IMR-90 (cell line): ENCODE results near the gene IL2RA. TPM values are rescaled to one million over a fixed set of nuclear protein-coding genes. Genes with fewer than 3 reads are reported as not detected.
"Not testable (repeated sequence)": the region's sequence is repeated elsewhere in the genome, so short reads cannot be mapped to it uniquely, and the experiment has no call there.

Experiments
- ATAC-seq: fragments of 200-7000 bp; cut with Tn5 transposase; 2 replicates; pipeline ENCODE4 v1.9.1; 2020; ENCODE audit warnings: low read depth, mild to moderate bottlenecking, moderate library complexity
- BruUV-seq: library from RNA; stranded (reverse); fragments of 400-500 nt; replicated peaks from 2 replicates; lab custom pipeline; 2021; lab: Mats Ljungman, UMichigan
- CTCF ChIA-PET: fragments of 300-600 bp; formaldehyde crosslinking; extraction: SDS; loops from one replicate; lab custom pipeline; 2021; ENCODE audit warnings: antibody characterized with exemption; lab: Yijun Ruan, JAX
- POLR2A ChIA-PET: fragments of 300-600 bp; sonication (Branson Sonifier 250); formaldehyde crosslinking; loops from one replicate; lab custom pipeline; 2022; ENCODE audit warnings: antibody characterized with exemption; ENCODE audit not compliant: unreplicated experiment; lab: Charles Lee
- DNase-seq: peaks from one replicate; pipeline ENCODE4 v3.0.0; 2013
- H2AFZ ChIP-seq: replicated peaks from 2 replicates; pipeline ENCODE3; 2013; ENCODE audit warnings: low read length, mild to moderate bottlenecking; ENCODE audit not compliant: poor library complexity
- H2AK5ac ChIP-seq: 2 replicates; pipeline ENCODE4 v1.6.1; 2013; ENCODE audit warnings: low read depth, low read length, inconsistent platforms
- H2AK9ac ChIP-seq: replicated peaks from 2 replicates; pipeline ENCODE3; 2013; ENCODE audit warnings: mild to moderate bottlenecking, low read depth, low read length, moderate library complexity; ENCODE audit not compliant: poor library complexity
- H2BK120ac ChIP-seq: 2 replicates; pipeline ENCODE4 v1.6.1; 2013; ENCODE audit warnings: low read depth, low read length, inconsistent platforms
- H2BK15ac ChIP-seq: 3 replicates; pipeline ENCODE4 v1.6.1; 2013; ENCODE audit warnings: low read depth, low read length, inconsistent platforms
- H2BK20ac ChIP-seq: 2 replicates; pipeline ENCODE4 v1.6.1; 2013; ENCODE audit warnings: low read depth, mild to moderate bottlenecking, inconsistent platforms, low read length, moderate library complexity
- H2BK5ac ChIP-seq: 2 replicates; pipeline ENCODE4 v1.6.1; 2013; ENCODE audit warnings: mild to moderate bottlenecking, low read depth, low read length, inconsistent platforms; ENCODE audit not compliant: poor library complexity, severe bottlenecking
- H3K14ac ChIP-seq: replicated peaks from 2 replicates; pipeline ENCODE4 v1.6.1; 2013; ENCODE audit warnings: low read depth, low read length, inconsistent platforms
- H3K18ac ChIP-seq: 2 replicates; pipeline ENCODE4 v1.6.1; 2013; ENCODE audit warnings: low read depth, low read length, control low read depth
- H3K23ac ChIP-seq: 2 replicates; pipeline ENCODE4 v1.6.1; 2013; ENCODE audit warnings: low read depth, low read length, inconsistent platforms
- H3K27ac ChIP-seq: 2 replicates; pipeline ENCODE4 v1.5.1; 2013; ENCODE audit warnings: mild to moderate bottlenecking, control low read depth, low read length; ENCODE audit not compliant: insufficient read depth
- H3K27me3 ChIP-seq: 2 replicates; pipeline ENCODE4 v1.6.1; 2013; ENCODE audit warnings: low read length; ENCODE audit not compliant: control insufficient read depth, insufficient read depth
- H3K36me3 ChIP-seq: 2 replicates; pipeline ENCODE4 v1.6.1; 2013; ENCODE audit warnings: low read length, mixed read lengths; ENCODE audit not compliant: control insufficient read depth, insufficient read depth
- H3K4ac ChIP-seq: 2 replicates; pipeline ENCODE4 v1.6.1; 2013; ENCODE audit warnings: low read depth, low read length, inconsistent platforms
- H3K4me1 ChIP-seq: 2 replicates; pipeline ENCODE4 v1.6.1; 2013; ENCODE audit warnings: low read length, mixed read lengths; ENCODE audit not compliant: control insufficient read depth, insufficient read depth
- H3K4me2 ChIP-seq: 2 replicates; pipeline ENCODE4 v1.6.1; 2013; ENCODE audit warnings: low read depth, mild to moderate bottlenecking, control low read depth, low read length, moderate library complexity
- H3K4me3 ChIP-seq: 2 replicates; pipeline ENCODE4 v1.5.1; 2013; ENCODE audit warnings: low read depth, mild to moderate bottlenecking, control low read depth, low read length, moderate library complexity; ENCODE audit not compliant: insufficient read depth
- H3K56ac ChIP-seq: 2 replicates; pipeline ENCODE4 v1.6.1; 2013; ENCODE audit warnings: low read length, inconsistent platforms; ENCODE audit not compliant: insufficient read depth; ENCODE audit errors: extremely low read depth
- H3K79me1 ChIP-seq, 2 experiments: 2 replicates each; pipeline ENCODE4 v1.6.1; 2013; ENCODE audit warnings: low read length in 2 of 2, inconsistent platforms in 1 of 2, low read depth in 1 of 2
- H3K9ac ChIP-seq: 2 replicates; pipeline ENCODE4 v1.6.1; 2013; ENCODE audit warnings: low read depth, low read length, control low read depth
- H3K9me1 ChIP-seq: 2 replicates; pipeline ENCODE4 v1.6.1; 2013; ENCODE audit warnings: low read length, inconsistent platforms; ENCODE audit not compliant: insufficient read depth
- H3K9me3 ChIP-seq: 2 replicates; pipeline ENCODE4 v1.6.1; 2013; ENCODE audit warnings: low read length; ENCODE audit not compliant: control insufficient read depth, insufficient read depth
- H4K20me1 ChIP-seq: 2 replicates; pipeline ENCODE4 v1.6.1; 2013; ENCODE audit warnings: low read length, inconsistent platforms; ENCODE audit not compliant: insufficient read depth
- H4K5ac ChIP-seq: 2 replicates; pipeline ENCODE4 v1.6.1; 2013; ENCODE audit warnings: mild to moderate bottlenecking, low read depth, low read length, control low read depth
- H4K8ac ChIP-seq, 2 experiments: 2 replicates each; pipeline ENCODE4 v1.6.1; 2013; ENCODE audit warnings: low read depth in 2 of 2, low read length in 2 of 2, control low read depth in 1 of 2, inconsistent platforms in 1 of 2
- H4K91ac ChIP-seq: 2 replicates; pipeline ENCODE4 v1.6.1; 2013; ENCODE audit warnings: low read depth, low read length, inconsistent platforms; ENCODE audit not compliant: insufficient read depth
- WGBS, 2 experiments: methylation state at CpG; one replicate each; pipeline versions ENCODE4 v1.1.5 to v1.1.7; 2013; ENCODE audit warnings: missing lambda C conversion rate in 2 of 2; ENCODE audit not compliant: insufficient read length in 1 of 2; ENCODE audit errors: extremely low coverage in 2 of 2; 5-methylcytosine and 5-hydroxymethylcytosine counted together
- dilution Hi-C: fragments of 300-500 bp; cut with HindIII; formaldehyde crosslinking; loops from one replicate; pipeline ENCODE4 v1.14.3; 2018; ENCODE audit warnings: low sequenced_read_pairs; ENCODE audit not compliant: unreplicated experiment
- in situ Hi-C: fragments of 300-500 bp; cut with MboI; formaldehyde crosslinking; loops from 3 replicates; pipeline ENCODE4 v1.14.3; 2019; ENCODE audit warnings: low sequenced_read_pairs, inconsistent platforms, mixed read lengths
- intact Hi-C: fragments of 100-400 bp; cut with micrococcal nuclease; formaldehyde crosslinking; loops from 2 replicates; pipeline ENCODE4 v1.10.0; 2022
- polyA plus RNA-seq, 3 experiments: library from polyadenylated mRNA; depleted of rRNA; stranded (reverse); fragments of >200 nt; gene quantifications; 2 replicates each; pipeline ENCODE4 v1.2.3, GENCODE V29; 2012; ENCODE audit warnings: low replicate concordance in 1 of 3
- total RNA-seq: library from RNA; depleted of rRNA; stranded (reverse); fragments of >200 nt; gene quantifications from 2 replicates; pipeline ENCODE4 v1.2.3, GENCODE V29; 2012

The IL2RA gene
- total and polyA plus RNA-seq, 2 of the 4 experiments (the other 2 are of a cell fraction), result not detected

DNA sequence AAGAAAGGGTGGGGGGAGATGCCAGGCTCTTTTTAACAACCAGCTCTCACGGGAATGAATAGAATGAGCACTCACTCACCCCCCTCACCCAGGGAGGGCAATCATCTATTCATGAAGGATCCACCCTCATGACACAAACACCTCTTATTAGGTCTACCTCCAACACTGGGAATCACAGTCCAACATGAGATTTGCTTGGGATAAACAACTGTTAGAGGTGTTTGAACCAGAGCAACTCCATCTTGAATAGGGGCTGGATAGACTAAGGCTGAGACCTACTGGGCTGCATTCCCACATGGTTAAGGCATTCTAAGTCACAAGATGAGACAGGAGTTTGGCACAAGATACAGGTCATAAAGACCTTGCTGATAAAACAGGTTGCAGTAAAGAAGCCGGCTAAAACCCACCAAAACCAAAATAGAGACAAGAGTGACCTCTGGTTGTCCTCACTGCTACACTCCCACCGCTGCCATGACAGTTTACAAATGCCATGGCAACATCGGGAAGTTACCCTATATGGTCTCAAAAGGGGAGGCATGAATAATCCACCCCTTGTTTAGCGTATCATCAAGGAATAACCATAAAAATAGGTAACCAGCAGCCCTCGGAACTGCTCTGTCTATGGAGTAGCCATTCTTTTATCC, 56.9 kb downstream of the IL2RA start:
- H3K18ac ChIP-seq, H2BK120ac ChIP-seq, H2BK5ac ChIP-seq, in situ Hi-C loops, H3K4me2 ChIP-seq, POLR2A ChIA-PET, H3K36me3 ChIP-seq, H3K4ac ChIP-seq, H2AK5ac ChIP-seq, intact Hi-C loops, H4K20me1 ChIP-seq, H3K79me1 ChIP-seq, H3K56ac ChIP-seq, H2BK20ac ChIP-seq, H4K5ac ChIP-seq, H2AK9ac ChIP-seq, H3K27ac ChIP-seq, BruUV-seq, CTCF ChIA-PET, H4K91ac ChIP-seq, H3K9ac ChIP-seq, dilution Hi-C loops, H3K23ac ChIP-seq, H3K4me3 ChIP-seq, H3K9me1 ChIP-seq, DNase-seq, H4K8ac ChIP-seq, H2AFZ ChIP-seq, H3K4me1 ChIP-seq, H3K14ac ChIP-seq, H3K9me3 ChIP-seq, ATAC-seq, H2BK15ac ChIP-seq: not testable (repeated sequence)
- 80% methylated on average over 2 of the region's 6 CpGs; no CpG with 5 or more reads in 1 of the 2 experiments for WGBS, 2 experiments
- H3K27me3 ChIP-seq, result peaks cover 18% of the 10 kb centered on the region
